Retinal pigment epithelial cell (primary cell): ENCODE measurements around the gene OGFOD2.

Source experiments
- DNase-seq: peaks from one replicate; pipeline ENCODE4 v3.0.0-alpha.2; 2010; ENCODE audit warnings: low read depth
- H3K4me3 ChIP-seq: 2 replicates; pipeline ENCODE4 v1.5.1; 2011; ENCODE audit warnings: mild to moderate bottlenecking, low read length, control low read depth, moderate library complexity
- CTCF ChIP-seq: conservative IDR thresholded peaks from 2 replicates; pipeline ENCODE4 v1.5.1; 2011; ENCODE audit warnings: low read depth, low read length, control low read depth, inconsistent platforms

The OGFOD2 gene

GRCh38 chr12:122977153-122977552 is 2.1 kb downstream of the OGFOD2 start:
- H3K4me3 ChIP-seq: no peak overlapping the region
- no peak for DNase-seq

GRCh38 chr12:122977655-122978392 is 2.8 kb downstream of the OGFOD2 start:
- no peak for TF ChIP-seq CTCF
- no peak for DNase-seq

More at GRCh38 chr12:122977153-122977552, 2.1 kb downstream of the OGFOD2 start:
- TF ChIP-seq CTCF: no peak

GRCh38 chr12:122978507-122978955 is 3.5 kb downstream of the OGFOD2 start:
- TF ChIP-seq CTCF: no peak
- no peak overlapping the region for H3K4me3 ChIP-seq
- DNase-seq: no peak

More at GRCh38 chr12:122977655-122978392, 2.8 kb downstream of the OGFOD2 start:
- no peak overlapping the region for H3K4me3 ChIP-seq

GRCh38 chr12:122979001-122979907 is 4.2 kb downstream of the OGFOD2 start:
- DNase-seq: no peak

GRCh38 chr12:122979908-122980182 is 4.8 kb downstream of the OGFOD2 start:
- peak overlapping the region; percentile 80 for H3K4me3 ChIP-seq
- no peak for DNase-seq
- TF ChIP-seq CTCF: no peak

More at GRCh38 chr12:122979001-122979907, 4.2 kb downstream of the OGFOD2 start:
- no peak for TF ChIP-seq CTCF
- H3K4me3 ChIP-seq: peak overlapping the region; percentile 80

- DNase-seq: no peak
- H3K4me3 ChIP-seq: peak within 1 kb of the TSS; percentile 80
- no peak for TF ChIP-seq CTCF
Observed at GRCh38 chr12:122980183-122981035, 5.4 kb downstream of the OGFOD2 start, which contains the start of gene ARL6IP4. Gene ARL6IP4 (plus strand): TSS chr12:122980681. CDS start chr12:122981140, 459 bp downstream.
